Body of pancreas (tissue), 4 donors: ENCODE data around the gene PARP4. TPM values are rescaled to one million over a fixed set of nuclear protein-coding genes. Genes with fewer than 3 reads are reported as not detected.
"Not testable (repeated sequence)": the region's sequence is repeated elsewhere in the genome, so short reads cannot be mapped to it uniquely, and the experiment has no call there.

Experiments used
- ATAC-seq: fragments of 150-250 bp; one replicate; pipeline ENCODE4 v1.9.1; 2016
- DNase-seq, 4 donors: peaks; one replicate each; pipeline ENCODE4 v3.0.0-alpha.2; 2019
- H3K27ac ChIP-seq, 4 donors: fragments of 200-600 bp; sonication (generic); 1 replicate in 3 of 4; 2 replicates in 1 of 4; pipeline versions ENCODE4 v1.5.1 to v1.6.1; 2016 to 2019; ENCODE audit warnings: mild to moderate bottlenecking in 1 of 4, mixed read lengths in 1 of 4, moderate library complexity in 1 of 4
- H3K27me3 ChIP-seq, 2 donors: fragments of 200-600 bp; sonication (generic); one replicate each; pipeline ENCODE4 v1.6.0; 2016; ENCODE audit warnings: mild to moderate bottlenecking in 1 of 2
- H3K36me3 ChIP-seq, 2 donors: fragments of 200-600 bp; sonication (generic); replicated peaks in 1 of 2; 2 replicates each; pipeline ENCODE4 v1.5.1; 2016; ENCODE audit warnings: low read depth in 2 of 2; ENCODE audit not compliant: insufficient read depth in 1 of 2
- H3K4me1 ChIP-seq: fragments of 200-600 bp; sonication (generic); one replicate; pipeline ENCODE4 v1.6.0; 2016
- H3K4me3 ChIP-seq, 2 donors: fragments of 200-600 bp; sonication (generic); 1 replicate in 1 of 2; 2 replicates in 1 of 2; pipeline ENCODE4 v1.5.1; 2016 to 2019
- H3K9me3 ChIP-seq, 3 donors: fragments of 200-600 bp; sonication (generic); 1 replicate in 2 of 3; 2 replicates in 1 of 3; pipeline ENCODE4 v1.5.1; 2016
- POLR2A ChIP-seq, 3 donors: fragments of 450-650 bp; IDR thresholded peaks; one replicate each; pipeline ENCODE4 v1.6.1; 2016; ENCODE audit warnings: antibody characterized with exemption in 3 of 3, mild to moderate bottlenecking in 2 of 3
- WGBS, 2 donors: methylation state at CpG; one replicate each; pipeline ENCODE4 v1.1.5; 2017; 5-methylcytosine and 5-hydroxymethylcytosine counted together
- intact Hi-C: fragments of 100-400 bp; cut with DNase I; formaldehyde crosslinking; loops from one replicate; pipeline ENCODE4 v1.15.1; 2023
- total RNA-seq, 2 donors: library from RNA; depleted of rRNA; stranded (reverse); fragments of >200 nt; gene quantifications; one replicate each; pipeline ENCODE4 v1.1.0, GENCODE V29; 2016
- TF ChIP-seq, protein P1 (sequence below), 7 experiments: fragments of 450-650 bp in 4 of 7; fragments of 200-600 bp in 3 of 7; sonication (generic) in 3 of 7; IDR thresholded peaks; one replicate each; pipeline ENCODE4 v1.5.1; 2016 to 2019; ENCODE audit warnings: antibody characterized with exemption in 7 of 7

The PARP4 gene
- total RNA-seq, 2 donors from 2014 or later: 30.0 to 32.7 TPM

DNA sequence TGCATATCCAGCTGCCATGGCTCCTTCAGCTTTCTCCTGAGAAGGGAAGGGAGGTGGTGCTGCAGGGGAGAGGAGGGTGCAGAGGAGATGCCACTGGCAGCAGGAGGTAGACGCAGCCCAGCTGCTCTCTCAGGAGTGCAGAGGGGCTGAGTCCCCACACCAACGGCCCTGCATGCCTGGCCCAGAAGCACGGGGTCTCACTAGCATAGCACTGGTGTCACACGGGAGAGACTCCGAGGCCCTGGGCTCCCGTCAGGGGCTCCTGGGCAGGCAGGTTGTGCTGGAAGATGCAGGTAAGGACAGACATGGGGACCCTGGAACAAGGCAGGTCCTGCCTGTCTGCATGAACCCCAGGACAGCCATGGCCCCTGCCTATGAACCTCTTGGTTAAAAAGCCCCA, 123.1 kb downstream of the PARP4 start:
- intact Hi-C loops: no loop called here
- ATAC-seq: no peak
- no peaks in the 10 kb centered on the region for H3K9me3 ChIP-seq
- H3K27ac ChIP-seq: no peak overlapping the region
- no peaks in the 10 kb centered on the region for H3K36me3 ChIP-seq
- no peaks in the 10 kb centered on the region for H3K4me1 ChIP-seq
- no peak overlapping the region for H3K4me3 ChIP-seq
- H3K27me3 ChIP-seq: no peaks in the 10 kb centered on the region
- TF ChIP-seq, protein P1, sequence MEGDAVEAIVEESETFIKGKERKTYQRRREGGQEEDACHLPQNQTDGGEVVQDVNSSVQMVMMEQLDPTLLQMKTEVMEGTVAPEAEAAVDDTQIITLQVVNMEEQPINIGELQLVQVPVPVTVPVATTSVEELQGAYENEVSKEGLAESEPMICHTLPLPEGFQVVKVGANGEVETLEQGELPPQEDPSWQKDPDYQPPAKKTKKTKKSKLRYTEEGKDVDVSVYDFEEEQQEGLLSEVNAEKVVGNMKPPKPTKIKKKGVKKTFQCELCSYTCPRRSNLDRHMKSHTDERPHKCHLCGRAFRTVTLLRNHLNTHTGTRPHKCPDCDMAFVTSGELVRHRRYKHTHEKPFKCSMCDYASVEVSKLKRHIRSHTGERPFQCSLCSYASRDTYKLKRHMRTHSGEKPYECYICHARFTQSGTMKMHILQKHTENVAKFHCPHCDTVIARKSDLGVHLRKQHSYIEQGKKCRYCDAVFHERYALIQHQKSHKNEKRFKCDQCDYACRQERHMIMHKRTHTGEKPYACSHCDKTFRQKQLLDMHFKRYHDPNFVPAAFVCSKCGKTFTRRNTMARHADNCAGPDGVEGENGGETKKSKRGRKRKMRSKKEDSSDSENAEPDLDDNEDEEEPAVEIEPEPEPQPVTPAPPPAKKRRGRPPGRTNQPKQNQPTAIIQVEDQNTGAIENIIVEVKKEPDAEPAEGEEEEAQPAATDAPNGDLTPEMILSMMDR (IDR thresholded peaks at IDR 0.05): no peak
- no peak for TF ChIP-seq POLR2A (IDR thresholded peaks at IDR 0.05)
- no peak for DNase-seq
- WGBS, 2 donors: 45% methylated on average over 5 of the region's 6 CpGs; no CpG with 5 or more reads in 1 of the 2 donors

DNA sequence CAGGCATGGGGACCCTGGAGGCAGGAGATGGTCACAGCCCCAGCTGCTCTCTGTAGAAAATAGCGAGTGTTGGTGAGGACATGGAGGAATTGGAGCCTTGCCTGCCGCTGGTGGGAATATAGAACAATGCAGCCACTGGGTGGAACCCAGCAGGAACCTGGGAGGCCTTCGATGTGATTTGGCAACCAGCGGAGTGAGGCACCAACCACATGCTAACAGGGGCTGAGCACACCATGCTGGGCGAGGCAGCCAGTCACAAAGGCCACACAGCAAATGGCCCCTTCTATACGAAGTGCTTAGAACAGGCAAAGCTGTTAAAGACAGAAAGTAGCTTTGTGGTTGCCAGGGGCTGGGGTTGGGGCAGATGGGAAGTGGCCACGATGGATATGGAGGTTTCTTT, 123.8 kb downstream of the PARP4 start:
- H3K4me3 ChIP-seq, H3K27ac ChIP-seq, DNase-seq, H3K27me3 ChIP-seq, ATAC-seq, H3K9me3 ChIP-seq, H3K36me3 ChIP-seq, intact Hi-C loops, H3K4me1 ChIP-seq: not testable (repeated sequence)
- WGBS, 2 donors: 67 to 71% methylated on average over 6 to 7 of the region's 7 CpGs

DNA sequence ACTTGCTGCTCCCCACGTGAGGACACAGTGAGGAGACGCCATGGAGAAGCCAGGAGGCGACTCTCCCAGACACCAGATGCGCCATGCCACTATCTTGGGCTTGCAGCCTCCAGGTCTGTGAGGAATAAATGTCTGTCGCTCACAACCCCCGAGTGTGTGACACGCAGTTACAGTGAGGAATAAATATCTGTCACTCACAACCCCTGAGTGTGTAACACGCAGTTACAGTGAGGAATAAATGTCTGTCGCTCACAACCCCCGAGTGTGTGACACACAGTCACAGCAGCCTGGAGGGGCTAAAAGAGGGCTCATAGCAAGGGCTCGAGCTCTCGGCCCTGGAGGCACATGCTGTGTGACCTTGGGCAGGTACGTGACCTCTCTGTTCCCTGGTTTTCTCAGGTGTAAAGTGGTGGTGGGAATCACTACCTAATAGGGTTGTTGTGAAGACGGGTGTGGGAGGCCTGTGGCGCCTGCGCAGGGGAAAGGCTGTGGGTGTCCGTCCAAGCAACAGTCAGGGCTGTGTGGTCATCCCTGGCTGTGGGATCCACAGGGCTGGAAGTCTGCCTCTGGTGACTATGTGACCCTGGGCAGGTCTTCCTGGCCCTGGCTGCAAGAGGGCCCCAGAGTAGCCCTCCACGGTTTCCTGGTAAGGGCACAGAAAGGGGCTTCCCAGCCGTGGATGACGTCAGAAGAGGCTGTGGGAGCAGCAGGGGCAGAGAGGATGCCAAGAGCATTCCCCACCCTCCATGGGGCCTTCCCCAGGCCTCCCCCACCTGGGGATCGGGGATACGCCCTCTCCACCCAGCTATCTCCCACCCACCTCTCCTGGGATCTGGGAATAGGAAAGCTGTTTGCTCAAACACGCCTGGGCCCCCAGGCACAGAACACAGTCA, 125.5 kb downstream of the PARP4 start:
- intact Hi-C loops: no loop called here
- H3K4me1 ChIP-seq: no peaks in the 10 kb centered on the region
- no peak overlapping the region for H3K27ac ChIP-seq
- H3K27me3 ChIP-seq: no peaks in the 10 kb centered on the region
- DNase-seq (no peak), ATAC-seq (no peak)
- WGBS, 2 donors: 76% methylated on average over 13 to 23 of the region's 23 CpGs
- no peaks in the 10 kb centered on the region for H3K9me3 ChIP-seq
- TF ChIP-seq, protein P1 (IDR thresholded peaks at IDR 0.05): no peak
- TF ChIP-seq POLR2A (IDR thresholded peaks at IDR 0.05): no peak
- H3K4me3 ChIP-seq: no peak overlapping the region
- H3K36me3 ChIP-seq: no peaks in the 10 kb centered on the region

DNA sequence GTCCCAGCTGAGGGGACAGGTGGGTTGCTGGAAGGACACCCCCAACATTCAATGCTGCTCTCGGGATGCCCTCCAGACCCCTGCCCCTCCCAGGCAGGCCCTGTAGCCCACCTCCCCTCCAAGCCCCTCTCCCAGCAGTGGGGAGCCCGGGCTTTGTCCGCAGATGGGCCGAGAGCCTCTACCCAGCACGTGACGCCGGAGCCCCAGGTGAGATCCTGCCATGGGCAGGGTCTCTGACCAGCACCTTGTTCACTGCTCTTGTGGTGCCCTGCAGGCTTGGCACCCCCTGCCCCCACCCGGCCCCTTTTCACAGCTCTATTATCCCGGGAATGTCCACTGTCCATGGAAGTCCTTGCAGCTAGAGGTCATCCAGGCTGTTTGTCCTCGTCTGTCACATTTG, 126.7 kb downstream of the PARP4 start:
- WGBS, 2 donors: 54 to 57% methylated on average over 3 to 6 of the region's 10 CpGs
- ATAC-seq (no peak), DNase-seq (no peak)
- H3K36me3 ChIP-seq: no peaks in the 10 kb centered on the region
- no peaks in the 10 kb centered on the region for H3K27me3 ChIP-seq
- H3K4me3 ChIP-seq: no peak overlapping the region
- no peaks in the 10 kb centered on the region for H3K4me1 ChIP-seq
- no peaks in the 10 kb centered on the region for H3K9me3 ChIP-seq
- intact Hi-C loops: no loop called here
- TF ChIP-seq, protein P1 (IDR thresholded peaks at IDR 0.05): no peak
- TF ChIP-seq POLR2A (IDR thresholded peaks at IDR 0.05): no peak
- no peak overlapping the region for H3K27ac ChIP-seq

DNA sequence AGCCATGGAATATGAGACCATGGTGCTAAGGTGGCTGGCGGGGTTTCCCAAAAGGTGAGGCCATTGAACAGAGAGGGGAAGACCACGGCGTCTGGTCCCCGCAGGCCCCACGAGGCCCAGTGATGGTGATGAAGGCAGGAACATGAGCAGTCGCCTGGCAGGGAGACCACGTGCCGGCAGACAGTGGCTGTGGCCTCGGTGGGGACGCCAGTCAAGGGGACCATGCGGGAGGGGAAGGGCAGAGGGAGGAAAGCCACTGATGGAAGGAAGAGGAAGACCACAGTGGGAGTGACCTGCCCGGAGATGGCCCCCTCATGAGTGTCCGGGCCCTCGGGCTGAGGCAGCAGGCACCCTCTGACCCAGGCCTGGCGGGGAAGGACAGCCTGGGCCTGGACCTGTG, 127.6 kb downstream of the PARP4 start:
- H3K27ac ChIP-seq, H3K4me1 ChIP-seq, H3K9me3 ChIP-seq, H3K4me3 ChIP-seq, H3K36me3 ChIP-seq, intact Hi-C loops, H3K27me3 ChIP-seq, ATAC-seq, DNase-seq: not testable (repeated sequence)
- 80 to 85% methylated on average over 11 to 15 of the region's 15 CpGs for WGBS, 2 donors

DNA sequence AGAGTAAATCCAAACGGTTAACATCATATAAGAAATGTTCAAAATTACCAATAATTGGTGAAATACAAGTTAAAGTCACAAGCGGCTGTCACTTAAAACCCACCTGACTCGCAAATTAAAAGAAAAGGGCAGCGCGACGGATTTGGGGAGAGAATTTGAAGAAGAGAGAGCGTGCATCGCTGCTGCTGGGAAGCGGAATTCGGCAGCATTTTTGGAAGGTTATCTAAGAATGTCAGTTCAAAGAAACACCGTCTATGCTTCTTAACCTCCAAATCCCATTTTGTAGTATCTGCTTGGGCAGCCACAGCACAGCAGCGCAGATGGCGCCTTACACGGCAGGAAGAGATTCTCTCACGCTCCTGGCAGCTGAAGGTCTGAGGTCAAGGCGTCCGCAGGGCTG, 128.5 kb downstream of the PARP4 start:
- intact Hi-C loops, H3K4me1 ChIP-seq: not testable (repeated sequence)
- WGBS, 2 donors: 91 to 93% methylated on average over 15 to 16 of the region's 17 CpGs

More for the DNA sequence above, 128.5 kb downstream of the PARP4 start:
- H3K9me3 ChIP-seq, H3K36me3 ChIP-seq, DNase-seq, H3K27ac ChIP-seq, H3K27me3 ChIP-seq, H3K4me3 ChIP-seq, ATAC-seq: not testable (repeated sequence)
